Esophagus muscularis mucosa (tissue), 4 donors: ENCODE measurements around the gene TOR1AIP1. TPM values are rescaled to one million over a fixed set of nuclear protein-coding genes. Genes with fewer than 3 reads are reported as not detected.

Experiments
- DNase-seq: peaks from one replicate; pipeline ENCODE4 v3.0.0-alpha.2; 2017; ENCODE audit errors: extremely low spot score
- H3K27ac ChIP-seq, 4 donors: fragments of 200-600 bp; sonication (generic); replicated peaks in 1 of 4; 1 replicate in 3 of 4; 2 replicates in 1 of 4; pipeline ENCODE4 v1.5.1; 2016 to 2019; ENCODE audit warnings: mild to moderate bottlenecking in 1 of 4
- H3K27me3 ChIP-seq, 4 donors: fragments of 200-600 bp; sonication (generic); one replicate each; pipeline versions ENCODE4 v1.5.1 to v1.6.0; 2016 to 2019
- H3K36me3 ChIP-seq, 4 donors: fragments of 200-600 bp; sonication (generic); one replicate each; pipeline ENCODE4 v1.5.1; 2016 to 2019
- H3K4me1 ChIP-seq, 4 donors: fragments of 200-600 bp; sonication (generic); one replicate each; pipeline ENCODE4 v1.5.1; 2016 to 2019
- H3K4me3 ChIP-seq, 4 donors: fragments of 200-600 bp; sonication (generic); 1 replicate in 2 of 4; 2 replicates in 2 of 4; pipeline ENCODE4 v1.5.1; 2016 to 2019; ENCODE audit warnings: mild to moderate bottlenecking in 4 of 4, moderate library complexity in 1 of 4
- H3K9me3 ChIP-seq, 4 donors: fragments of 200-600 bp; sonication (generic); 1 replicate in 3 of 4; 2 replicates in 1 of 4; pipeline ENCODE4 v1.5.1; 2016 to 2019
- EP300 ChIP-seq: sonication (generic); formaldehyde crosslinking; IDR thresholded peaks from one replicate; pipeline ENCODE4 v1.6.1; 2017; ENCODE audit warnings: antibody characterized with exemption
- POLR2A ChIP-seq: fragments of 450-650 bp; IDR thresholded peaks from one replicate; pipeline ENCODE4 v1.6.1; 2017; ENCODE audit warnings: antibody characterized with exemption, moderate library complexity, mild to moderate bottlenecking, low read depth
- POLR2AphosphoS5 ChIP-seq, 2 donors: sonication (generic); formaldehyde crosslinking; IDR thresholded peaks; one replicate each; pipeline ENCODE4 v1.6.1; 2017; ENCODE audit warnings: antibody characterized with exemption in 2 of 2
- WGBS: methylation state at CpG from one replicate; pipeline ENCODE4 v1.1.5; 2018; 5-methylcytosine and 5-hydroxymethylcytosine counted together
- intact Hi-C: fragments of 100-400 bp; cut with DNase I; formaldehyde crosslinking; loops from one replicate; pipeline ENCODE4 v1.15.1; 2023
- total RNA-seq, 4 donors: library from RNA; depleted of rRNA; stranded (reverse); fragments of >200 nt; gene quantifications; one replicate each; pipeline versions ENCODE4 v1.1.0 to v1.2.1, GENCODE V29; 2016
- TF ChIP-seq, protein P1 (sequence below), 3 experiments: fragments of 200-600 bp in 2 of 3; fragments of 450-650 bp in 1 of 3; sonication (generic) in 2 of 3; IDR thresholded peaks; one replicate each; pipeline ENCODE4 v1.5.1; 2017 to 2019; ENCODE audit warnings: antibody characterized with exemption in 3 of 3, mild to moderate bottlenecking in 2 of 3, moderate library complexity in 1 of 3

TOR1AIP1 gene
- total RNA-seq, 4 donors from 2014 or later = 114 to 145 (median 126) TPM

DNA sequence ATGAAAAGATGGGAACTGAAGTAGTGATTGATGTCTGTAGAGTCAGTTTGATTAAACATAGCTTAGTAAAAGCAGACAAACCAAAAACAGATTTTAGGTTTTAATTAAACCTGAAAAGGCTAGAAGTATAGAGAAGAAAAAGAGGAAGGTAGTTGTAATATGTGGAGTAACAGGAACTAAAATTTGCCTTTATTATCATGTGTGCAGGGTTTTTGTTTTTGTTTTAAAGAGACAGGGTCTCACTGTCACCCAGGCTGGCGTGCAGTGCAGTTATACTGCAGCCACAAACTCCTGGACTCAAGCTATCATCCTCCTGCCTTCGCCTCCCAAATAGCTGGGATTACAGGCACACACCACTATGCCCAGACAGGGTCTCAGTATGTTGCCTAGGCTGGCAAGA is 6.0 kb downstream of the TOR1AIP1 start:
- intact Hi-C loops = no loop called here
- Histone ChIP-seq H3K27me3 (no peaks in the 10 kb centered on the region), H3K36me3 (peaks cover 23 to 74% (median 50%) of the 10 kb centered on the region in 4 donors), H3K4me1 (peaks cover 33 to 67% (median 63%) of the 10 kb centered on the region in 4 donors), H3K9me3 (no peaks in the 10 kb centered on the region), H3K4me3 (no peak overlapping the region), H3K27ac (no peak overlapping the region)
- no peak for DNase-seq
- TF ChIP-seq, protein P1, sequence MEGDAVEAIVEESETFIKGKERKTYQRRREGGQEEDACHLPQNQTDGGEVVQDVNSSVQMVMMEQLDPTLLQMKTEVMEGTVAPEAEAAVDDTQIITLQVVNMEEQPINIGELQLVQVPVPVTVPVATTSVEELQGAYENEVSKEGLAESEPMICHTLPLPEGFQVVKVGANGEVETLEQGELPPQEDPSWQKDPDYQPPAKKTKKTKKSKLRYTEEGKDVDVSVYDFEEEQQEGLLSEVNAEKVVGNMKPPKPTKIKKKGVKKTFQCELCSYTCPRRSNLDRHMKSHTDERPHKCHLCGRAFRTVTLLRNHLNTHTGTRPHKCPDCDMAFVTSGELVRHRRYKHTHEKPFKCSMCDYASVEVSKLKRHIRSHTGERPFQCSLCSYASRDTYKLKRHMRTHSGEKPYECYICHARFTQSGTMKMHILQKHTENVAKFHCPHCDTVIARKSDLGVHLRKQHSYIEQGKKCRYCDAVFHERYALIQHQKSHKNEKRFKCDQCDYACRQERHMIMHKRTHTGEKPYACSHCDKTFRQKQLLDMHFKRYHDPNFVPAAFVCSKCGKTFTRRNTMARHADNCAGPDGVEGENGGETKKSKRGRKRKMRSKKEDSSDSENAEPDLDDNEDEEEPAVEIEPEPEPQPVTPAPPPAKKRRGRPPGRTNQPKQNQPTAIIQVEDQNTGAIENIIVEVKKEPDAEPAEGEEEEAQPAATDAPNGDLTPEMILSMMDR (IDR thresholded peaks at IDR 0.05) = no peak
- no peak for TF ChIP-seq EP300
- TF ChIP-seq POLR2A = no peak
- no peak for TF ChIP-seq POLR2AphosphoS5 (IDR thresholded peaks at IDR 0.05)
- 51% methylated on average over 2 of the region's 2 CpGs for WGBS

DNA sequence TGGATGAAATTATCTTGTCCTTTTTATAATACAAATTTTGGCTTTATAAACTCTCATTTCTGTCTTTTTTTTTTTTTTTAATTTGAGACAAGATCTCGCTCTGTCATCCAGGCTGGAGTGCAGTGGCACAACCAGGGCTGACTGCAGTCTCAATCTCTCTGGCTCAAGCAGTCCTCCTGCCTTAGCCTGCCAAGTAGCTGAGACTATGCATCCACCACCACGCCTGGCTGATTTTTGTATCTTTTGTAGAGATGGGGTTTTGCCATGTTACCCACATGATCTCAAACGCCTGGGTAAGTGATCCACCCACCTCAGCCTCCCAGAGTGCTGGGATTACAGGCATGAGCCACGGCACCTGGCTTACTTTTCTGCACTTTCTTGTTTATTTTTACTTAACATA is 7.5 kb downstream of the TOR1AIP1 start:
- no peaks in the 10 kb centered on the region for H3K27me3 ChIP-seq
- H3K4me3 ChIP-seq = no peak overlapping the region
- H3K9me3 ChIP-seq = no peaks in the 10 kb centered on the region
- 64% methylated on average over 4 of the region's 4 CpGs for WGBS
- no peak for DNase-seq
- H3K27ac ChIP-seq = no peak overlapping the region
- H3K4me1 ChIP-seq = peaks cover 22 to 53% (median 49%) of the 10 kb centered on the region in 4 donors
- TF ChIP-seq EP300 = no peak
- TF ChIP-seq, protein P1 (IDR thresholded peaks at IDR 0.05) = no peak
- TF ChIP-seq POLR2A = no peak
- TF ChIP-seq POLR2AphosphoS5 (IDR thresholded peaks at IDR 0.05) = no peak
- peaks cover 23 to 89% (median 63%) of the 10 kb centered on the region in 4 donors for H3K36me3 ChIP-seq
- intact Hi-C loops = no loop called here

DNA sequence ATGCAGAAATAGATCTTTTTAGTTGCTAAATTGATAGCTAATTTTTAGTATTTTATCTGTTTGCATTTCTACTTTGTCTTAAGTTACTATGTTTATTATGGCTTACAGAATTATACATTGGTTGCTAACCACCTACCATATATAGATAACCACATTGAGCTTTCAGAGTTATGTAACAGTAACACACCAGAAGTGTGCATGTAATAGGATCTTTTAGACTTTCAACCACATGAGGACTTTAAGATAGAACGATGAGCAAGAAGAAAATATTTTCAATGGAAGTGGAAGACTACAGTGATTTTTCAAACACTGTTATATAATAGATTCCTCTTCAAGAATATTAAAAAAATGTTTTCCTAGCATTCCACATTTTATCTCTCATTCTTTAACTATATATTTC is 28.8 kb downstream of the TOR1AIP1 start:
- H3K27me3 ChIP-seq = no peaks in the 10 kb centered on the region
- no peak overlapping the region for H3K4me3 ChIP-seq
- intact Hi-C loops = no loop called here
- DNase-seq = no peak
- H3K36me3 ChIP-seq = peaks cover 43 to 89% (median 67%) of the 10 kb centered on the region in 4 donors
- TF ChIP-seq, protein P1 (IDR thresholded peaks at IDR 0.05) = no peak
- TF ChIP-seq EP300 = no peak
- no peak for TF ChIP-seq POLR2A
- no peak for TF ChIP-seq POLR2AphosphoS5 (IDR thresholded peaks at IDR 0.05)
- no peaks in the 10 kb centered on the region for H3K4me1 ChIP-seq
- no peaks in the 10 kb centered on the region for H3K9me3 ChIP-seq
- WGBS = 54% methylated on average over 1 of the region's 1 CpG
- no peak overlapping the region for H3K27ac ChIP-seq

DNA sequence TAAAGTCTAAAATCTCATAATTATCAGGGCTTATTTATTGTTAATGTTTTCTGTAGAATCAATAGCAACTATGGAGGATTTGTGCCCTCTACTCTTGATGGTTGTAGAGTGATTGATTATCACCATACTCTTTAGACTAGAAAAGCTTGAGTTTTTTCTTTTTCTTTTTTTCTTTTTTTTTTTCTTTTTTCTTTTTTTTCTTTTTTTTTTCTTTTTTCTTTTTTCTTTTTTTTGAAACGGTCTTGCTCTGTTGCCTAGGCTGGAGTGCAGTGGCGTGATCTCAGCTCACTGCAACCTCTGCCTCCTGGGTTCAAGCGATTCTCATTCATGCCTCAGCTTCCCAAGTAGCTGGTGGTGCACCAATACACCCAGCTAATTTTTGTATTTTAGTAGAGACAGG is 29.7 kb downstream of the TOR1AIP1 start:
- 100% methylated on average over 3 of the region's 3 CpGs for WGBS
- TF ChIP-seq POLR2AphosphoS5 (IDR thresholded peaks at IDR 0.05) = no peak
- TF ChIP-seq EP300 = no peak
- TF ChIP-seq, protein P1 (IDR thresholded peaks at IDR 0.05) = no peak
- no peak for TF ChIP-seq POLR2A
- H3K9me3 ChIP-seq = no peaks in the 10 kb centered on the region
- H3K4me3 ChIP-seq = no peak overlapping the region
- no peaks in the 10 kb centered on the region for H3K27me3 ChIP-seq
- no peaks in the 10 kb centered on the region for H3K4me1 ChIP-seq
- DNase-seq = no peak
- H3K27ac ChIP-seq = no peak overlapping the region
- peaks cover 44 to 89% (median 69%) of the 10 kb centered on the region in 4 donors for H3K36me3 ChIP-seq
- intact Hi-C loops = no loop called here
